ENCODE measurements around the gene RBM15.

The RBM15 gene

DNA sequence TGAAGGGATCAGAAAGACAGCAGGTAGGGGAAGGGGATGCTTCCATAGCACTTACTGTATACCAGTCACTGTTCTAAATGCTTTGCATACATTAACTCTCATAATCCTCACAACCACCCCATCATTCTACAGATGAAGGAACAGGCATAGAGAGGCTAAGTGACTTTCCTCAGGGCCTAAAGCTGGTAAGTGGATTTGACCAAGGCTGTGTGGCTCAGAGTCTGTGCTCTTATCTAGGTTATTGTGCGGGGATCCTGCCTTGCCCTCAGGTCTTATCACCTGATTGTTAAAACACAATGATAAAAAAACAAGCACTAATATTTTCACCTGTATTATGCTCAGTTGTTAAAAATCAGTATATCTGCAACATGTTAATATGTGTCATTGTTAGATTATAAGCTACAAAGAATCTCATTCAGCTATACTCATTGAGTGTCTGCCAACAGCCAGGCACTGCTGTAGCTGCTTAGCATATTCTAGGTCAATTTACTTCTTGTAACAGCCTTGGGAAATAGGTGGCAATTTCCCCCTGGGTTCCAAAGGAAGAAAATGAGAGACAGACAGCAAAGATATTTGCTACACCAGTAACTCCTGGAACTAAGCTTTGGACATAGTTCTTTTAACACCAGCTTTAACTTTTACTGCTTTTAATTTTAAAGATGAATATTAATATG is 38.6 kb upstream of the RBM15 start:
- H3K4me3 ChIP-seq (ENCODE audit: low read depth, low read length), result no peak overlapping the region
- no peak for DNase-seq (ENCODE audit: low read depth)
- TF ChIP-seq, protein P1, sequence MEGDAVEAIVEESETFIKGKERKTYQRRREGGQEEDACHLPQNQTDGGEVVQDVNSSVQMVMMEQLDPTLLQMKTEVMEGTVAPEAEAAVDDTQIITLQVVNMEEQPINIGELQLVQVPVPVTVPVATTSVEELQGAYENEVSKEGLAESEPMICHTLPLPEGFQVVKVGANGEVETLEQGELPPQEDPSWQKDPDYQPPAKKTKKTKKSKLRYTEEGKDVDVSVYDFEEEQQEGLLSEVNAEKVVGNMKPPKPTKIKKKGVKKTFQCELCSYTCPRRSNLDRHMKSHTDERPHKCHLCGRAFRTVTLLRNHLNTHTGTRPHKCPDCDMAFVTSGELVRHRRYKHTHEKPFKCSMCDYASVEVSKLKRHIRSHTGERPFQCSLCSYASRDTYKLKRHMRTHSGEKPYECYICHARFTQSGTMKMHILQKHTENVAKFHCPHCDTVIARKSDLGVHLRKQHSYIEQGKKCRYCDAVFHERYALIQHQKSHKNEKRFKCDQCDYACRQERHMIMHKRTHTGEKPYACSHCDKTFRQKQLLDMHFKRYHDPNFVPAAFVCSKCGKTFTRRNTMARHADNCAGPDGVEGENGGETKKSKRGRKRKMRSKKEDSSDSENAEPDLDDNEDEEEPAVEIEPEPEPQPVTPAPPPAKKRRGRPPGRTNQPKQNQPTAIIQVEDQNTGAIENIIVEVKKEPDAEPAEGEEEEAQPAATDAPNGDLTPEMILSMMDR (IDR thresholded peaks at IDR 0.05; ENCODE audit: low read depth, low read length, missing control alignments), result no peak

- H3K4me3 ChIP-seq (ENCODE audit: low read depth, low read length), result no peak overlapping the region
- TF ChIP-seq, protein P1 (IDR thresholded peaks at IDR 0.05; ENCODE audit: low read depth, low read length, missing control alignments), result no peak
- DNase-seq (ENCODE audit: low read depth), result no peak
Observed at GRCh38 chr1:110302836-110303235, 36.3 kb upstream of the RBM15 start.

GRCh38 chr1:110305900-110306420 is 33.2 kb upstream of the RBM15 start:
- TF ChIP-seq, protein P1 (IDR thresholded peaks at IDR 0.05; ENCODE audit: low read depth, low read length, missing control alignments), result no peak
- no peak for DNase-seq (ENCODE audit: low read depth)
- no peak overlapping the region for H3K4me3 ChIP-seq (ENCODE audit: low read depth, low read length)

DNA sequence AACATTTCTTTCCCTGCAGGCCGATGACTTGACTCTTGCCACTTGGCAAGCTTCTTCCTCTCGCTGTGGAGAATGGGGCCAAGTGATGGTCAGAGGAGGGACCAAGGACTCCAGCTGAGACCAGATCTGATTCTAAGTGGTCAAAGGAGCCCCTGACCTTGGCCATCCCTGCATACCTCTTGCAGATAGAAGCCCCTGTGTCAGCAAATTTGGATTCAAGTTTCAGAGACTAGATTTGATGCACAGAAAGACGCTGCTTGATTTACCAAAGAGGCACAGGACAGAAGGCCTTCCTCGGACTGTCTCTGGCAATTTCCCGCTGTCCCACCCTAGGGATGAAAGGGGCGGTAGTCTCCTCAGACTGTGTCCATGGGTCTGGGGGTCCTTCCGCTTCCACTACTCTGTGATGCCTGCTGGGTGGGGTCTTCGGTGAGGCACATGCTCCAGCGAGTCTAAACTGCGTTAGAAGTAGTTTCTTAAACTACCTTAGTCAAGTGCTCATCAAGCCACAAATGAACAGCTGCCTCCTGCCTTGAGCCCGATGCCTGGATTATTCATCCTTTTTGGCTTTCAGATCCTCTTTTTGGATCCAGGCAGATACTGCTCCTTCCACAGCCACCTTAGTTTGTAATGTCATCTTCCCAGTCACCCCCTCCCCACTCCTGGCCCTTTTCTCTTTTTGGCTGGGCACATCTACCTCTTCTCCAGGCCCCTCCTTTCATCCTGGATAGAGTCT is 31.8 kb upstream of the RBM15 start:
- TF ChIP-seq, protein P1 (IDR thresholded peaks at IDR 0.05; ENCODE audit: low read depth, low read length, missing control alignments), result no peak
- H3K4me3 ChIP-seq (ENCODE audit: low read depth, low read length), result no peak overlapping the region
- DNase-seq (ENCODE audit: low read depth), result no peak

DNA sequence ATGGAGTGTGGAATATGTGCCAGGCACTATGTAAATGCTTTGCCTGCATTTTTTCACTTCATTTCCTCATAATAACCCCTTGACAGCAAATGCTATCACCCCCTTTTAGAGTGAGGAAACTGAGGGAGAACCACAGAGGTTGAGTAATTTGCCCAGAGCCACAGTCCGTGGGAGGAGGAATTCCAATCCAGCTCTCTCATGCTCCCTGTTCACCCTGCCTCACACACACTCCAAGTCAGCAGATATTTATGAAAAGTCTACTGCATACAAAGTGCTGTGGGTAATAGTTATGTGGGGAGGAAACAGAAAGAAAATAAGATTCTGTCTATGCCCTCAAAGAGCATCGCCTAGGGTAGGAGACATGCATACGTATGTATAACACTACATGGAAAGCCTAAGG is 30.9 kb upstream of the RBM15 start:
- TF ChIP-seq, protein P1 (IDR thresholded peaks at IDR 0.05; ENCODE audit: low read depth, low read length, missing control alignments), result no peak
- no peak overlapping the region for H3K4me3 ChIP-seq (ENCODE audit: low read depth, low read length)
- no peak for DNase-seq (ENCODE audit: low read depth)

- DNase-seq (ENCODE audit: low read depth), result no peak
- no peak overlapping the region for H3K4me3 ChIP-seq (ENCODE audit: low read depth, low read length)
- TF ChIP-seq, protein P1 (IDR thresholded peaks at IDR 0.05; ENCODE audit: low read depth, low read length, missing control alignments), result no peak
Observed at GRCh38 chr1:110309139-110309538, 30.0 kb upstream of the RBM15 start.

Measured in GM12864 (cell line).